Measurements from ENCODE around the gene CHAT. TPM values are rescaled to one million over a fixed set of nuclear protein-coding genes. Genes with fewer than 3 reads are reported as not detected.

The CHAT gene
- total RNA-seq, 4 donors from 2014 or later = not detected

- no peak for TF ChIP-seq POLR2A (IDR thresholded peaks at IDR 0.05)
- TF ChIP-seq, protein P1, sequence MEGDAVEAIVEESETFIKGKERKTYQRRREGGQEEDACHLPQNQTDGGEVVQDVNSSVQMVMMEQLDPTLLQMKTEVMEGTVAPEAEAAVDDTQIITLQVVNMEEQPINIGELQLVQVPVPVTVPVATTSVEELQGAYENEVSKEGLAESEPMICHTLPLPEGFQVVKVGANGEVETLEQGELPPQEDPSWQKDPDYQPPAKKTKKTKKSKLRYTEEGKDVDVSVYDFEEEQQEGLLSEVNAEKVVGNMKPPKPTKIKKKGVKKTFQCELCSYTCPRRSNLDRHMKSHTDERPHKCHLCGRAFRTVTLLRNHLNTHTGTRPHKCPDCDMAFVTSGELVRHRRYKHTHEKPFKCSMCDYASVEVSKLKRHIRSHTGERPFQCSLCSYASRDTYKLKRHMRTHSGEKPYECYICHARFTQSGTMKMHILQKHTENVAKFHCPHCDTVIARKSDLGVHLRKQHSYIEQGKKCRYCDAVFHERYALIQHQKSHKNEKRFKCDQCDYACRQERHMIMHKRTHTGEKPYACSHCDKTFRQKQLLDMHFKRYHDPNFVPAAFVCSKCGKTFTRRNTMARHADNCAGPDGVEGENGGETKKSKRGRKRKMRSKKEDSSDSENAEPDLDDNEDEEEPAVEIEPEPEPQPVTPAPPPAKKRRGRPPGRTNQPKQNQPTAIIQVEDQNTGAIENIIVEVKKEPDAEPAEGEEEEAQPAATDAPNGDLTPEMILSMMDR (IDR thresholded peaks at IDR 0.05) = no peak
- Histone ChIP-seq H3K9me3 (no peaks in the 10 kb centered on the region), H3K4me1 (no peaks in the 10 kb centered on the region), H3K27me3 (no peaks in the 10 kb centered on the region), H3K4me3 (no peak overlapping the region), H3K36me3 (no peaks in the 10 kb centered on the region), H3K27ac (no peak overlapping the region)
- no peak for DNase-seq
- intact Hi-C loops (cut with DNase I; ENCODE audit: low total_unique reads) = no loop called here
Observed at GRCh38 chr10:49634069-49634660, 20.3 kb downstream of the CHAT start.

- DNase-seq = no peak
- intact Hi-C loops (cut with DNase I; ENCODE audit: low total_unique reads) = no loop called here
- TF ChIP-seq, protein P1 (IDR thresholded peaks at IDR 0.05) = no peak
- TF ChIP-seq POLR2A (IDR thresholded peaks at IDR 0.05) = no peak
- H3K4me1 ChIP-seq = no peaks in the 10 kb centered on the region
- no peaks in the 10 kb centered on the region for H3K9me3 ChIP-seq
- H3K27ac ChIP-seq = no peak overlapping the region
- H3K27me3 ChIP-seq = no peaks in the 10 kb centered on the region
- H3K4me3 ChIP-seq = no peak overlapping the region
- H3K36me3 ChIP-seq = no peaks in the 10 kb centered on the region
Observed at GRCh38 chr10:49642311-49642710, 28.5 kb downstream of the CHAT start.

- Histone ChIP-seq H3K27me3 (no peaks in the 10 kb centered on the region), H3K4me3 (no peak overlapping the region), H3K4me1 (no peaks in the 10 kb centered on the region), H3K36me3 (no peaks in the 10 kb centered on the region), H3K9me3 (no peaks in the 10 kb centered on the region), H3K27ac (no peak overlapping the region)
- DNase-seq = no peak
- no peak for TF ChIP-seq POLR2A (IDR thresholded peaks at IDR 0.05)
- TF ChIP-seq, protein P1 (IDR thresholded peaks at IDR 0.05) = no peak
- intact Hi-C loops (cut with DNase I; ENCODE audit: low total_unique reads) = no loop called here
Observed at GRCh38 chr10:49643241-49644034, 29.6 kb downstream of the CHAT start.

GRCh38 chr10:49644035-49644646 lies 30.3 kb downstream of the CHAT start:
- Histone ChIP-seq H3K27ac (no peak overlapping the region), H3K9me3 (no peaks in the 10 kb centered on the region), H3K36me3 (no peaks in the 10 kb centered on the region), H3K27me3 (no peaks in the 10 kb centered on the region), H3K4me3 (no peak overlapping the region), H3K4me1 (no peaks in the 10 kb centered on the region)
- TF ChIP-seq POLR2A (IDR thresholded peaks at IDR 0.05) = no peak
- TF ChIP-seq, protein P1 (IDR thresholded peaks at IDR 0.05) = no peak
- intact Hi-C loops (cut with DNase I; ENCODE audit: low total_unique reads) = no loop called here
- DNase-seq = no peak

DNA sequence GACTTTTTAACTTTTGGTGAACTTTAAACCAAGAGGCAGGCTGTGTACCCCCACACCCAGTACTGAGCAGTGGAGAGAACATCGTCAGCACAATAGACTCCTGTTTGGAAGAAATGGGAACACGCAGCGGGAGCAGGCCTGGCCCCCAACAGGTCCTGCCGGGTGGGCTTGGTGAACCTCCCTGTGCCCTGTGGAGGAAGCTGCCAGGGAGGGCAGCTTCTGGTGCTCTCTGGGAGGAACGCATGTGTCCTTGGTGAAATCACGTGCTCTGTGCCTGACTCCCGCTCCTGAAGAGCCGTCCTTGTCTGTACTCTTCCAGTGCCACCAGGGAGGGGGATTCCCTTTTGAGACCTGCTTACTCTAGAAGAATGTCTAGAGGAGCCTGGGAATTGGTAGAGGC lies 31.6 kb downstream of the CHAT start:
- no peaks in the 10 kb centered on the region for H3K9me3 ChIP-seq
- no peak overlapping the region for H3K27ac ChIP-seq
- H3K27me3 ChIP-seq = no peaks in the 10 kb centered on the region
- no peaks in the 10 kb centered on the region for H3K36me3 ChIP-seq
- H3K4me1 ChIP-seq = no peaks in the 10 kb centered on the region
- DNase-seq = no peak
- no peak overlapping the region for H3K4me3 ChIP-seq
- intact Hi-C loops (cut with DNase I; ENCODE audit: low total_unique reads) = no loop called here
- TF ChIP-seq POLR2A (IDR thresholded peaks at IDR 0.05) = no peak
- TF ChIP-seq, protein P1 (IDR thresholded peaks at IDR 0.05) = no peak
